AG04450 (cell line): ENCODE data around the gene RAB29. TPM values are rescaled to one million over a fixed set of nuclear protein-coding genes. Genes with fewer than 3 reads are reported as not detected.

Source experiments
- CTCF ChIA-PET: fragments of 300-600, 350-600 bp; formaldehyde crosslinking; extraction: SDS; loops from one replicate; lab custom pipeline; 2022; ENCODE audit warnings: antibody characterized with exemption, inconsistent platforms; lab: Charles Lee
- POLR2A ChIA-PET: fragments of 350-600 bp; formaldehyde crosslinking; extraction: SDS; loops from one replicate; lab custom pipeline; 2021; ENCODE audit warnings: antibody characterized with exemption, inconsistent platforms; lab: Yijun Ruan, JAX
- DNase-seq: peaks from one replicate; pipeline ENCODE4 v3.0.0-alpha.2; 2011; ENCODE audit warnings: low read depth, low spot score
- H3K27ac ChIP-seq: one replicate; pipeline ENCODE4 v1.5.1; 2012; ENCODE audit warnings: low read depth, low read length, control low read depth
- H3K27me3 ChIP-seq: one replicate; pipeline ENCODE4 v1.6.0; 2012; ENCODE audit warnings: low read length; ENCODE audit not compliant: control insufficient read depth, insufficient read depth
- H3K4me3 ChIP-seq: 2 replicates; pipeline ENCODE4 v1.5.1; 2011; ENCODE audit warnings: mild to moderate bottlenecking, low read depth, low read length, control low read depth
- H3K9me3 ChIP-seq: 2 replicates; pipeline ENCODE4 v1.5.1; 2012; ENCODE audit warnings: low read length; ENCODE audit not compliant: control insufficient read depth, insufficient read depth
- polyA plus RNA-seq: library from polyadenylated mRNA; depleted of rRNA; stranded (reverse); fragments of >200 nt; gene quantifications from 2 replicates; pipeline ENCODE4 v1.2.3, GENCODE V29; 2011
- TF ChIP-seq, protein P1 (sequence below): IDR thresholded peaks from 2 replicates; pipeline ENCODE4 v1.5.1; 2011; ENCODE audit warnings: low read depth, low read length, control low read depth, inconsistent platforms

Gene RAB29
- polyA plus RNA-seq, 1 experiment = 14.6 TPM

DNA sequence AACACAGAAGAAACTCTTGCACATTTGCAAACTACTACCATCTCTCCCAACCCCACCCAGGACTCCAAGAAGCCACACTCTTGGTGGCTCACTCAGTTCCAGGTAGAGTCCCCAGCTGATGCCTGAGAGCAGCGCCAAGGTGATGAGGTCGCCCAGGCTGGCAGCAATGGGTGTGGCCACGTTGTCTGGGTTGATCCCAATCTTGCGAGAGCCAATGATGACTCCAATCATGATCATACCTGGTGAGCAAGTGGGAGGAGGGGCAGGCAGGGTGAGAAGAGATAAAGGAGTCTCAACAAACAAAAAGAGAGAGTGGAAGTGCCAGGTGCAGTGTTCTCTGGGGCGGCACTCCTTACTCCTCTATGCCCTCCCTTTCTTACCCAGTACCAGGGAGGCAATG, 23.3 kb upstream of the RAB29 start:
- no peaks in the 10 kb centered on the region for H3K9me3 ChIP-seq
- no peak overlapping the region for H3K27ac ChIP-seq
- H3K27me3 ChIP-seq = no peaks in the 10 kb centered on the region
- TF ChIP-seq, protein P1, sequence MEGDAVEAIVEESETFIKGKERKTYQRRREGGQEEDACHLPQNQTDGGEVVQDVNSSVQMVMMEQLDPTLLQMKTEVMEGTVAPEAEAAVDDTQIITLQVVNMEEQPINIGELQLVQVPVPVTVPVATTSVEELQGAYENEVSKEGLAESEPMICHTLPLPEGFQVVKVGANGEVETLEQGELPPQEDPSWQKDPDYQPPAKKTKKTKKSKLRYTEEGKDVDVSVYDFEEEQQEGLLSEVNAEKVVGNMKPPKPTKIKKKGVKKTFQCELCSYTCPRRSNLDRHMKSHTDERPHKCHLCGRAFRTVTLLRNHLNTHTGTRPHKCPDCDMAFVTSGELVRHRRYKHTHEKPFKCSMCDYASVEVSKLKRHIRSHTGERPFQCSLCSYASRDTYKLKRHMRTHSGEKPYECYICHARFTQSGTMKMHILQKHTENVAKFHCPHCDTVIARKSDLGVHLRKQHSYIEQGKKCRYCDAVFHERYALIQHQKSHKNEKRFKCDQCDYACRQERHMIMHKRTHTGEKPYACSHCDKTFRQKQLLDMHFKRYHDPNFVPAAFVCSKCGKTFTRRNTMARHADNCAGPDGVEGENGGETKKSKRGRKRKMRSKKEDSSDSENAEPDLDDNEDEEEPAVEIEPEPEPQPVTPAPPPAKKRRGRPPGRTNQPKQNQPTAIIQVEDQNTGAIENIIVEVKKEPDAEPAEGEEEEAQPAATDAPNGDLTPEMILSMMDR = no peak
- ChIA-PET POLR2A (no interaction called here), CTCF (no interaction called here)
- H3K4me3 ChIP-seq = no peak overlapping the region
- no peak for DNase-seq

DNA sequence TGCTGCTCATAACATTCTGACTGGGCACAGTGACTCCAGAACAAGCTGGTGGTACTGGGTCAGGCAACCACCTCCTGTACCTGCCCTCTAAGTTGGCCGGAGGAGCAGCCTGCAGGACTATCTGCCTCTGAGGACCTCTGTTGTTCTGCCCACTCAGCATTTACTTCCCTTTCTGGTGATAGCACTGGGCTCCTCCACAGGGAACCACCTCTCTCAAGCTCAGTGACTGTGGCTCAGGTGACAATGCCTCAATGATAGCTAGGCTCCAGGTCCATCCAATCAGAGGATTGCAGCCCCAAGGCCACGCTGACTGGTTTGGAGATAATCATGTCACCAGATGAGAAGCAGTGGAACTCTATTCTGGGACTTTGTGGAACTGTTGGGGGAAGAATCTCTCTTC, 21.9 kb upstream of the RAB29 start:
- CTCF ChIA-PET = interaction anchor here (0.8 to 1.0 kb wide), 2 partner anchors 111 to 180 kb away, joined by 3 to 6 read pairs; no protein-coding TSS in a partner anchor
- no peaks in the 10 kb centered on the region for H3K9me3 ChIP-seq
- H3K27me3 ChIP-seq = no peaks in the 10 kb centered on the region
- H3K27ac ChIP-seq = no peak overlapping the region
- POLR2A ChIA-PET = no interaction called here
- H3K4me3 ChIP-seq = no peak overlapping the region
- TF ChIP-seq, protein P1 = no peak
- DNase-seq = no peak

DNA sequence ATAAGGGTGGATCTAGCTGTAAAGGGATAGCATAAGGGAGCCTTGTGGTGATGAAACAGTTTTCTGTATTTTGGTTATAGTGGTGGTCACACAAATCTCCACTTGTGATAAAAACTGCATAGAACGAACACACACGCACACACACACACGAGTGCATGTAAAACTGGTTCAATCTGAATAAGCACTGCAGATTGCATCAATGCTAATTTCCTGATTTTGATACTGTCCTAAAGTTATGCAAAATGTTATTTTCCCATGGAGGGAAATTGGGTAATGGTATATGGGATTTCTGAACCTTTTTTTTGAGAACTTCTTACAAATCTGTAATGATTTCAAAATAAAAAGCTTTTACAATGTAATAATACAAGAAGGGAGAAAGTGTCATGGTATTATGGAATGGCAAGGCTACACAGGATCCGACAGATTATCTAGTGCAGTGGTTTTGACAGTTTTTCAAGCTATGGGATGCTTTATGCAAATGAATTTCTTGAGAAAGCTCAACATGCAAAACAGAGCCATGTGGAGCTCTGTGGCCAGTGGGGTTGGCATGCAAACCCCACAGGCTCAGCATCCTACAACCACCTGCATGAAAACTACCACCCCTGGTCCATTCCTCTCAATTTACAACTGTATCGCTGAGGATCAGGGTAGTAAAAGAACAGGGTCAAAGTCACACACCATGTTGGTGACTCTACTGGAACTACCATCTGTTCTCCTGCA, 18.9 kb upstream of the RAB29 start:
- TF ChIP-seq, protein P1 = no peak
- Histone ChIP-seq H3K27me3 (no peaks in the 10 kb centered on the region), H3K4me3 (no peak overlapping the region), H3K27ac (no peak overlapping the region), H3K9me3 (no peaks in the 10 kb centered on the region)
- ChIA-PET POLR2A (interaction anchor here (0.9 kb wide), 1 partner anchor 113 kb away, joined by 3 read pairs; no protein-coding TSS in a partner anchor), CTCF (interaction anchor here (0.7 to 6.3 kb wide), 5 partner anchors 11 to 313 kb away, joined by 3 to 197 read pairs (median 3); no protein-coding TSS in a partner anchor)
- no peak for DNase-seq

GRCh38 chr1:205792961-205793673, 17.8 kb upstream of the RAB29 start:
- ChIA-PET CTCF (interaction anchor here (0.7 to 6.3 kb wide), 11 partner anchors 12 to 313 kb away, joined by 3 to 197 read pairs (median 8); partner anchors contain the start of gene RAB29), POLR2A (interaction anchor here (0.9 kb wide), 1 partner anchor 114 kb away, joined by 3 read pairs; no protein-coding TSS in a partner anchor)
- H3K9me3 ChIP-seq = no peaks in the 10 kb centered on the region
- H3K4me3 ChIP-seq = no peak overlapping the region
- TF ChIP-seq, protein P1 = no peak
- no peak for DNase-seq
- no peak overlapping the region for H3K27ac ChIP-seq
- H3K27me3 ChIP-seq = no peaks in the 10 kb centered on the region

GRCh38 chr1:205792481-205792881, 17.2 kb upstream of the RAB29 start:
- Histone ChIP-seq H3K9me3 (no peaks in the 10 kb centered on the region), H3K27ac (no peak overlapping the region), H3K4me3 (no peak overlapping the region), H3K27me3 (no peaks in the 10 kb centered on the region)
- TF ChIP-seq, protein P1 = no peak
- ChIA-PET POLR2A (interaction anchor here (1.2 kb wide), 1 partner anchor 185 kb away, joined by 5 read pairs; no protein-coding TSS in a partner anchor), CTCF (interaction anchor here (0.5 to 6.3 kb wide), 23 partner anchors 10 to 314 kb away, joined by 3 to 197 read pairs (median 7); partner anchors contain the start of gene RAB29)
- no peak for DNase-seq
